D341Med (cell line): Measurements from ENCODE around the gene ZNF148.

Experiments
- DNase-seq: peaks from one replicate; pipeline ENCODE4 v3.0.0; 2012; ENCODE audit warnings: low spot score

Gene ZNF148

DNA sequence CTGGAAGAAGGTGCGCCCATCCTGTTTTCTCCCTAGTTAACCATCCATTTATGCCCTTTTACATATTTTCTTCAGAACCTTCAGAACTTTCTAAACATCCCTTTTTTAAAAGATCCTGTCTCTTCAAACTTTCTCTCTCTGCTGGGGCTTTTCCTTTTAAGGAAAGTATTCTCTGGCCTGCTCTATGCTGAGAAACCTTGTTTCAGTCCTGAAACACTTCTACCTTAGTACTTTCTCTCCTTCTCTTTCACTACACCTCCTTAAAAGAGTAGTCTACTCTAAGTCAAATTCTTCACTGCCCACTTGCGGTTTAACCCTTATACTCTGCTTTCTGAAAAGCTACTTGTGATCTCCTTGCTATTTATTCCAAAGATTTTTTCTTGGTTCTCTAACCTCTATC lies 97.0 kb downstream of the ZNF148 start:
- DNase-seq = no peak

- DNase-seq = no peak
Observed at GRCh38 chr3:125271127-125271526, 104.0 kb downstream of the ZNF148 start.

GRCh38 chr3:125267460-125267859 lies 107.7 kb downstream of the ZNF148 start:
- DNase-seq = no peak

DNA sequence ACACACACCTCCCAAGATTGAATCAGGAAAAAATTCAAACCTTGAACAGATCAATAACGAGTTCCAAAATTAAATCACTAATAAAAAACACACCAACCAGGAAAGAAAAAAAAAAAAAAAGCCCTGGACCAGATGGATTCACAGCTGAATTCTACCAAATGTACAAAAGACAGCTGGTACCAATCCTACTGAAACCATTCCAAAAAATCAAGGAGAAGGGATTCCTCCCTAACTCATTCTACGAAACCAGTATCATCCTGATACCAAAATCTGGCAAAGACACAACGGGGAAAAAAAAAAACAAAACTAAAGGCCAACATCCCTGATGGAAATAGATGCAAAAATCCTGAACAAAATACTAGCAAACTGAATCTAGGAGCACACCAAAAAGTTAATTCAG lies 108.2 kb downstream of the ZNF148 start:
- no peak for DNase-seq

- DNase-seq = no peak
Observed at GRCh38 chr3:125262161-125262560, 113.0 kb downstream of the ZNF148 start.

GRCh38 chr3:125261031-125261430 lies 114.1 kb downstream of the ZNF148 start:
- DNase-seq = no peak

- DNase-seq = no peak
Observed at GRCh38 chr3:125260158-125260557, 115.0 kb downstream of the ZNF148 start.

- no peak for DNase-seq
Observed at GRCh38 chr3:125257536-125257935, 117.6 kb downstream of the ZNF148 start.

- no peak for DNase-seq
Observed at GRCh38 chr3:125256675-125257074, 118.5 kb downstream of the ZNF148 start.

DNA sequence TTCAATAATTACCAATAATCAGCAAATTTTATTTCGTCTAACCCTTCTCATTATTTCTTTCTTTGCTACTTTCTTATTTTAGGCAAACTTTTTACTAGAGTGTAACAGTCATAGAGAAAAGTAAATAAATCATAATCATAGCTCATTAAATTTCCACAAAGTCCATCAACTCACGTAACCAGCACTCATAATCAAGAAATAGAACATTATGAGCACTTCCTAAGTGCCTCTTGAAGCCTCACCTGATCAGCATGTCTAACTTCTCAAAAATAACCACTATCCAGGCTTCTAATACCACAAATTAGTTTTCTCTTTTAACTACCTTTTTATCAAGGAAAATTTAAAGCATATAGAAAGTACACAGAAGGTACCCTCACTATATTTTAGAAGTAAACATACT lies 124.2 kb downstream of the ZNF148 start:
- no peak for DNase-seq

- DNase-seq = no peak
Observed at GRCh38 chr3:125246237-125246636, 128.9 kb downstream of the ZNF148 start.

DNA sequence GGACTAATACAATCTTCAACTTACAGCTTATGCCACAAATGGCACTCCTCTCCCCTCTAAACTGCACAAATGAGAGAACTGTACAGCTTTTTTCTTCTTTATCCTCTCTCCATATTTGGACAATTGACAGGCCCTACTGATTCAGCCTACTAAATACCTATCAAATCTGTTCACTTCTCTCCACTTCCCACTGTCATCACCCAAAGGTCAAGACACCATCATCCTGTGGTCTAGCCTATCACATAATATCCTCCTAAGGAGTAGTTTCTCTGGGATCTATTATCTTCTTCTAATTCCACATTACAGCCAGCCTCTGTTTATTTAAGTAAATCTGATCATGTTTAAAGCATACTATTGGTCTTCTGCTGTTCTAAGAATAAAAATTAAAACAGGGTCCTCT lies 129.6 kb downstream of the ZNF148 start:
- no peak for DNase-seq

GRCh38 chr3:125240496-125240895 lies 134.6 kb downstream of the ZNF148 start:
- DNase-seq = no peak

DNA sequence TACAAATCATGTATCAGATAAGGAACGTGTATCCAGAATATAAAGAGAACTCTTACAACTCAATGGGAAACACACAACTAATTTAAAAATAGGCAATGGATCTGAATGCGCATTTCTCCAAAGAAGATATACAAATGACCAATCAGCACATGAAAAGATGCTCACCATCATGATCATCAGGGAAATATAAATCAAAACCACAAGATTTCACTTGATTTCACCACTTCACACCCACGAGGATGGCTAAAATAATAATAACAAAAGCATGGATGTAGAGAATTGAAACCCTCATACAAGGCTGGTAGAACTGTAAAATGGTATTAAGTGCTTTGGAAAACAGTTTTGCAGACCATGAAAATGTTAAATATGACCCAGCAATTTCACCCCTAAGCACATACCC lies 135.9 kb downstream of the ZNF148 start:
- no peak for DNase-seq

GRCh38 chr3:125238759-125239158 lies 136.4 kb downstream of the ZNF148 start:
- no peak for DNase-seq

DNA sequence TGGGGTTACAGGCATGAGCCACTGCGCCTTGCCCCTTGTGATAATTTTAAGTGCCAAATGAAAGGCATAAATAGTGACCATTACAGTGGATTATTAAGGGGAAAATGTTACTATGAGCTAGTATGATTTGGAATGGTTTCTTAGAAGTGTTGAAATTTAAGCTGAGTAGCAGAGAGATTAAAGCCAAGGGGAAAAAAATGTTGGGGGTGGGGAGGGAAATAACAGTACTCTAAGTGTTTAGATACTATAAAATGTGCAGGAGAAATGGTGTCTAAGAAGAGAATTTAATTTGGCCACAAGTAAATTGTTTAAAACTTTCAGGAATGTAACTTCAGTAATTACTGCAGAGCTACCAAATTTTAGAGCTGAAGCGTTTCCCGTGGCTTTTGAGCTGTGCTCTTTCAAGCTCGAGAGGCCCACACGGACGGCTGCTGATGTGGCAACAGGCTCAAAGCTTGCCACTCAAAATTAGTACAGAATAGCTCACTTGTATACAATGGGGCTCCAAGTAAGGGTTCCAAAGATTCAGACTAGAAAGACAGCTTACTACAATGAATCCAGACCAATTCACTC lies 138.7 kb downstream of the ZNF148 start:
- DNase-seq = no peak

- DNase-seq = no peak
Observed at GRCh38 chr3:125234831-125235230, 140.3 kb downstream of the ZNF148 start.

DNA sequence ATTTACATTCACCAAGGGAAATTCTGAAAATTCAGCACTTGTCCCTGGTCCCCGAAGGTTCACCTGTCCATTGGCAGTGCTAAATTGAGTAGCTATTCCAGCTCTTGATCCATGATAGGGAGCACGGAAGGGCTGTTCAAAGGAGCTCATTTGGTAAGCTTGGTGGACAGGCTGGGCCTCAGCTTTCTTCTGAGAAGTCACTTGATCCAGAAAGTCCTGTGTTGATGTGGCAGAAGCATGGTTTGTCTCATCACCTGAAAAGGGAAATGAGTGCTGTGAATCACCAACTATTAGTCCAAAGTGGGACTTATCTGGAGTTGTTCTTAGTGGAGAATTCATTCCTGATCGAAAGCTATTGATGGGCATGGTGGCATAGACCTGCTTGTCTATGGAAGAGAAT lies 142.7 kb downstream of the ZNF148 start:
- no peak for DNase-seq

GRCh38 chr3:125231895-125232294 lies 143.2 kb downstream of the ZNF148 start:
- DNase-seq = no peak

DNA sequence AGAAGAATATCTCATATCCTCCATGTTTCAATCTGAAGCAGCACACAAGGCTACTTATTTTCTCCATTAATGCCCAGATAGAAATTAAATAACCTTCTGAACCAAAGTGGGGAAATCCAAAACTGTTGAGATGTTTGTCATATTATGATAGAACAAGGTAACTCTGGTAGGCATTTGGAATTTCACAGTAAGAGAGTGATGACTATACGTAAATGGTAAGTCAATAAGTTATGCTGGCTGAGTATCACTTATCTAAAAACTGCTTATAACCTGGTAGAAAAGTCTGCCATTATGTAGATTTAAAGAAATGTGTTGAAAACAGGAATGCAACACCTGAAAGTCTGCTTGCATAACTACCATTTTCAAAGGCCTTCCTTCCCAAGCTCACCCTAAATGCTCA lies 145.4 kb downstream of the ZNF148 start:
- DNase-seq = no peak

- no peak for DNase-seq
Observed at GRCh38 chr3:125229168-125229567, 146.0 kb downstream of the ZNF148 start.

- no peak for DNase-seq
Observed at GRCh38 chr3:125221831-125222230, 153.3 kb downstream of the ZNF148 start.

- DNase-seq = no peak
Observed at GRCh38 chr3:125220727-125221429, 154.2 kb downstream of the ZNF148 start.

GRCh38 chr3:125220183-125220582 lies 154.9 kb downstream of the ZNF148 start:
- DNase-seq = no peak
